Right lobe of liver (tissue), 4 donors: ENCODE data around the gene NES.

Experiments
- CTCF ChIP-seq, 4 donors: fragments of 200-600 bp in 3 of 4; fragments of 450-650 bp in 1 of 4; IDR thresholded peaks; one replicate each; pipeline versions ENCODE4 v1.5.1 to v1.8.0; 2016 to 2022; ENCODE audit warnings: antibody characterized with exemption in 4 of 4, mild to moderate bottlenecking in 2 of 4
- POLR2A ChIP-seq: fragments of 450-650 bp; IDR thresholded peaks from one replicate; pipeline ENCODE4 v1.6.1; 2017; ENCODE audit warnings: antibody characterized with exemption, mild to moderate bottlenecking
- donor health status: DM: no; HTN: no; CAD: no.
- donor health status: DM: no; HTN: no; CAD: no.
- donor health status: DM: no; HTN: yes; CAD: no.

- TF ChIP-seq CTCF (IDR thresholded peaks at IDR 0.05) (no peak), POLR2A (no peak)
These were observed 16.5 kb downstream of the NES start for GRCh38 chr1:156660752-156661112.
